Measurements from ENCODE around the gene CNKSR3. TPM values are rescaled to one million over a fixed set of nuclear protein-coding genes. Genes with fewer than 3 reads are reported as not detected.

The CNKSR3 gene
- polyA plus RNA-seq, 2 donors = 12.0 to 12.9 TPM

DNA sequence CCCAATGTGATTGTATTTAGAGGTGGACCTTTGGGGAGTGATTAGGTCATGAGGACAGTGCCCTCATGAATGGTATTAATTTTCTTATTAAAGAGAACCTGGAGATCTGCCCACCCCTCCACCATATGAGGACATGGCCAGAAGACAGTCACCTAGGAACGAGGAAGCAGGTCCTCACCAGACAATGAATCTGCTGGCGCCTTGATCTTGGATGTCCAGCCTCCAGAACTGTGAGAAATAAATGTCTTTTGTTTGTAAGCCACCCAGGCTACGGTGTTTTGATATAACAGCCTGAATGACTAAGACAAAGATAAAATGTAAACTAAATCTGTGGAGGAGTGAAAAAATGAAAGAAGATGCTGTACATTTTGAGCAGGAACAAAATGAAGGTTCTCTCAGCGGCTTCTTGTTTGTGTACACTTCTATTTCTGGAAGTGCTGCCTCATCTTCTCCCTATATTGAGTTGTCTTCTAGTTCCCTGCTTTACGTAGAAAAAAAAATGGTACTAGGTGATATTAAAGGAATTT lies 152.4 kb downstream of the CNKSR3 start:
- Histone ChIP-seq H3K27me3 (ENCODE audit: control insufficient read depth in 1 of 2, insufficient read depth in 2 of 2, low read length in 2 of 2) (no peaks in the 10 kb centered on the region), H3K9me3 (ENCODE audit: control insufficient read depth in 2 of 2, insufficient read depth in 1 of 2, low read depth in 1 of 2, low read length in 1 of 2) (peaks cover 0 to 2% of the 10 kb centered on the region in 2 donors), H3K4me3 (ENCODE audit: low read depth in 1 of 2, low read length in 2 of 2) (no peak overlapping the region), H3K27ac (ENCODE audit: low read depth in 2 of 2, low read length in 1 of 2) (no peak overlapping the region), H3K36me3 (ENCODE audit: control insufficient read depth in 2 of 2, insufficient read depth in 2 of 2, low read length in 1 of 2) (no peaks in the 10 kb centered on the region), H3K4me1 (ENCODE audit: control insufficient read depth in 2 of 2, insufficient read depth in 2 of 2, low read length in 1 of 2) (no peaks in the 10 kb centered on the region)
- WGBS, 2 donors = 85 to 86% methylated on average over 5 of the region's 5 CpGs

DNA sequence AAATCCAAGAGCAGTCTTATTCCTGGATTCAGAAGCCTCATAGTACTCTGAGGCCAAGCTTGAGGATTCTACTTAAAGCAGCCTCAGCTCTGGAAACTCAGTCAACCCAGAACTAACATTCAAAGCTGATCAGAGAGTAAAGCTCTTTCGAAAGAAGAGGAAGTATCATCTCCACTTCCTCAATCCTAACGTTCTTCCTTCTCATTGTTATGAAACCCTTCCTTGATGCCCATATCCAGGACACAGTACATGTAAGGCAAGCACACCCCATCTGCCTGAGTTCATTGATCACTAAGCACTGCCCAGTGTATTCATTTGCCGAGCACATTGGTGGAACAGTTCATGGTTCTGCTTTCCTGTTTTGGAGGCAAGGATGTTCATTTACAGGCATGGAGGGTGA lies 153.8 kb downstream of the CNKSR3 start, which contains the start of gene IPCEF1:
Gene IPCEF1 (minus strand): TSS at position 114 of the 400 bp plus-strand sequence. CDS start 90,856 bp downstream, outside the sequence.
- no peaks in the 10 kb centered on the region for H3K4me1 ChIP-seq (ENCODE audit: control insufficient read depth in 2 of 2, insufficient read depth in 2 of 2, low read length in 1 of 2)
- peaks cover 0 to 2% of the 10 kb centered on the region in 2 donors for H3K9me3 ChIP-seq (ENCODE audit: control insufficient read depth in 2 of 2, insufficient read depth in 1 of 2, low read depth in 1 of 2, low read length in 1 of 2)
- H3K4me3 ChIP-seq (ENCODE audit: low read depth in 1 of 2, low read length in 2 of 2) = no peak within 1 kb of the TSS
- no peaks in the 10 kb centered on the region for H3K27me3 ChIP-seq (ENCODE audit: control insufficient read depth in 1 of 2, insufficient read depth in 2 of 2, low read length in 2 of 2)
- 66 to 70% methylated on average over 3 of the region's 3 CpGs for WGBS, 2 donors
- H3K27ac ChIP-seq (ENCODE audit: low read depth in 2 of 2, low read length in 1 of 2) = no peak within 1 kb of the TSS
- H3K36me3 ChIP-seq (ENCODE audit: control insufficient read depth in 2 of 2, insufficient read depth in 2 of 2, low read length in 1 of 2) = no peaks in the 10 kb centered on the region

DNA sequence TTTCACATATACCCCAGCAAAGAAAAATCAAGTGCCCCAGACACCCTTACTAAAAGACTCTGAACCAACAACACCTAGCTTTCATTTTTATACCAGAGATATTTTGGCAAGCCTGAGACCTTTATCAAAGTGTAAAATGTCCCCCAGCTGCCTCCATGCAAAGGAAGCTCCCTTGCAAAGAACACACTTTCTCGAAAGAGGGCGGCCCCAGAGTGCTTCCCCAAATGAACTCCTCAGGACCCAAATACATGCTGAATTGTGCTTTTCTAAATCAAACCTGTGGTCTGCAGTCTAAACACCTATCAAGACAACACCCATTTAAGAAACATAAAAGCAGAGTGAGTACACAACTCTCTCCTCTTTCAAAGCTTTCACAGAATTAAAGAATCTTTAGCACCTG lies 154.4 kb downstream of the CNKSR3 start:
- H3K4me1 ChIP-seq (ENCODE audit: control insufficient read depth in 2 of 2, insufficient read depth in 2 of 2, low read length in 1 of 2) = no peaks in the 10 kb centered on the region

DNA sequence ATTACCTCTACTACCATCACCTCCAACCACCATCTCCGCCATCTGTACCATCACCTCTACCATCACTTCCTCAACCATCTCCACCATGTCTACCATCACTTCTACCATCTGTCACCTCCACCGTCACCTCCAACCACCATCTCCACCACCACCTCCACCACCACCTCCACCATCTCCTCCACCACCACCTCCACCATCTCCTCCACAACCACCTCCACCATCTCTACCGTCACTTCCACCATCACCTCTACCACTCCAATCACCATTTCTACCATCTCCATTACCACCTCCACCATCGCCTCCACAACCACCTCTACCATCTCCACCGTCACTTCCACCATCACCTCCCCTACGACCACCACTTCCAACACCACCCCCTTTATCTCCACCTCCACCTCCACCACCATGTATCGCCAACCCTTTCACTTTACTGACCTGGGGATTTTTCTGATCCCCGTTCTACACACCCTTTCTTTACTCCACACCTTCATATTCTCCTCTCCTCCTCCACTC lies 156.2 kb downstream of the CNKSR3 start:
- WGBS, 2 donors = 88 to 92% methylated on average over 8 of the region's 8 CpGs
- Histone ChIP-seq H3K9me3 (ENCODE audit: control insufficient read depth in 2 of 2, insufficient read depth in 1 of 2, low read depth in 1 of 2, low read length in 1 of 2) (no peaks in the 10 kb centered on the region), H3K4me1 (ENCODE audit: control insufficient read depth in 2 of 2, insufficient read depth in 2 of 2, low read length in 1 of 2) (no peaks in the 10 kb centered on the region), H3K36me3 (ENCODE audit: control insufficient read depth in 2 of 2, insufficient read depth in 2 of 2, low read length in 1 of 2) (no peaks in the 10 kb centered on the region), H3K4me3 (ENCODE audit: low read depth in 1 of 2, low read length in 2 of 2) (no peak overlapping the region), H3K27me3 (ENCODE audit: control insufficient read depth in 1 of 2, insufficient read depth in 2 of 2, low read length in 2 of 2) (no peaks in the 10 kb centered on the region), H3K27ac (ENCODE audit: low read depth in 2 of 2, low read length in 1 of 2) (no peak overlapping the region)

More for the DNA sequence above, 154.4 kb downstream of the CNKSR3 start:
- H3K4me3 ChIP-seq (ENCODE audit: low read depth in 1 of 2, low read length in 2 of 2) = no peak overlapping the region
- peaks cover 0 to 2% of the 10 kb centered on the region in 2 donors for H3K9me3 ChIP-seq (ENCODE audit: control insufficient read depth in 2 of 2, insufficient read depth in 1 of 2, low read depth in 1 of 2, low read length in 1 of 2)
- H3K27me3 ChIP-seq (ENCODE audit: control insufficient read depth in 1 of 2, insufficient read depth in 2 of 2, low read length in 2 of 2) = no peaks in the 10 kb centered on the region
- H3K27ac ChIP-seq (ENCODE audit: low read depth in 2 of 2, low read length in 1 of 2) = no peak overlapping the region
- H3K36me3 ChIP-seq (ENCODE audit: control insufficient read depth in 2 of 2, insufficient read depth in 2 of 2, low read length in 1 of 2) = no peaks in the 10 kb centered on the region
- 85 to 87% methylated on average over 2 of the region's 2 CpGs for WGBS, 2 donors

DNA sequence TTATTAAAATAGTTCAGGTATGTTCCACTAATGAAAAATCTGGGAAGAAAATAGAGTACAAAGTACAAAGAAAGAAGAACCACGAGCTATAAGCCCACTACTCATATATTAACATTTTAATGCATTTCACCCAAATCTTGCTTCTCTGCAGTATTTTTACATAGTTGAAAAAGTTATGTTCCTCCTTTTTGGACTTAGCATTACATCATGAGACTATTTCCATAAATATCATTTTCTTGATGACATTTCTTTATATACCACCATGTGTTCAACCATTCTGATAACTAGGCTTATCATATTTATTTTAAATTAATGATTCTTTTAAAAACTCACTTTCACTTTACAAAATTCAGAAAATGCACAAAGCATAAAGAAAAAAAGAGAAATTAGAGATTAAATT lies 156.9 kb downstream of the CNKSR3 start:
- H3K27me3 ChIP-seq (ENCODE audit: control insufficient read depth in 1 of 2, insufficient read depth in 2 of 2, low read length in 2 of 2) = no peaks in the 10 kb centered on the region
- H3K9me3 ChIP-seq (ENCODE audit: control insufficient read depth in 2 of 2, insufficient read depth in 1 of 2, low read depth in 1 of 2, low read length in 1 of 2) = no peaks in the 10 kb centered on the region
- no peaks in the 10 kb centered on the region for H3K4me1 ChIP-seq (ENCODE audit: control insufficient read depth in 2 of 2, insufficient read depth in 2 of 2, low read length in 1 of 2)
- no peak overlapping the region for H3K4me3 ChIP-seq (ENCODE audit: low read depth in 1 of 2, low read length in 2 of 2)
- 76 to 80% methylated on average over 1 of the region's 1 CpG for WGBS, 2 donors
- H3K27ac ChIP-seq (ENCODE audit: low read depth in 2 of 2, low read length in 1 of 2) = no peak overlapping the region
- H3K36me3 ChIP-seq (ENCODE audit: control insufficient read depth in 2 of 2, insufficient read depth in 2 of 2, low read length in 1 of 2) = no peaks in the 10 kb centered on the region

GRCh38 chr6:154352898-154353585 lies 157.4 kb downstream of the CNKSR3 start:
- H3K4me1 ChIP-seq (ENCODE audit: control insufficient read depth in 2 of 2, insufficient read depth in 2 of 2, low read length in 1 of 2) = no peaks in the 10 kb centered on the region
- 84 to 89% methylated on average over 15 of the region's 15 CpGs for WGBS, 2 donors
- no peaks in the 10 kb centered on the region for H3K27me3 ChIP-seq (ENCODE audit: control insufficient read depth in 1 of 2, insufficient read depth in 2 of 2, low read length in 2 of 2)
- H3K27ac ChIP-seq (ENCODE audit: low read depth in 2 of 2, low read length in 1 of 2) = no peak overlapping the region
- H3K36me3 ChIP-seq (ENCODE audit: control insufficient read depth in 2 of 2, insufficient read depth in 2 of 2, low read length in 1 of 2) = no peaks in the 10 kb centered on the region
- H3K9me3 ChIP-seq (ENCODE audit: control insufficient read depth in 2 of 2, insufficient read depth in 1 of 2, low read depth in 1 of 2, low read length in 1 of 2) = no peaks in the 10 kb centered on the region
- H3K4me3 ChIP-seq (ENCODE audit: low read depth in 1 of 2, low read length in 2 of 2) = no peak overlapping the region

GRCh38 chr6:154350293-154350692 lies 160.2 kb downstream of the CNKSR3 start:
- no peaks in the 10 kb centered on the region for H3K27me3 ChIP-seq (ENCODE audit: control insufficient read depth in 1 of 2, insufficient read depth in 2 of 2, low read length in 2 of 2)
- H3K4me3 ChIP-seq (ENCODE audit: low read depth in 1 of 2, low read length in 2 of 2) = no peak overlapping the region
- H3K27ac ChIP-seq (ENCODE audit: low read depth in 2 of 2, low read length in 1 of 2) = no peak overlapping the region
- no peaks in the 10 kb centered on the region for H3K4me1 ChIP-seq (ENCODE audit: control insufficient read depth in 2 of 2, insufficient read depth in 2 of 2, low read length in 1 of 2)
- no peaks in the 10 kb centered on the region for H3K9me3 ChIP-seq (ENCODE audit: control insufficient read depth in 2 of 2, insufficient read depth in 1 of 2, low read depth in 1 of 2, low read length in 1 of 2)
- 87 to 89% methylated on average over 3 of the region's 3 CpGs for WGBS, 2 donors
- H3K36me3 ChIP-seq (ENCODE audit: control insufficient read depth in 2 of 2, insufficient read depth in 2 of 2, low read length in 1 of 2) = no peaks in the 10 kb centered on the region

- 88 to 94% methylated on average over 6 of the region's 6 CpGs for WGBS, 2 donors
- no peaks in the 10 kb centered on the region for H3K4me1 ChIP-seq (ENCODE audit: control insufficient read depth in 2 of 2, insufficient read depth in 2 of 2, low read length in 1 of 2)
- no peak overlapping the region for H3K27ac ChIP-seq (ENCODE audit: low read depth in 2 of 2, low read length in 1 of 2)
- no peaks in the 10 kb centered on the region for H3K9me3 ChIP-seq (ENCODE audit: control insufficient read depth in 2 of 2, insufficient read depth in 1 of 2, low read depth in 1 of 2, low read length in 1 of 2)
- no peaks in the 10 kb centered on the region for H3K36me3 ChIP-seq (ENCODE audit: control insufficient read depth in 2 of 2, insufficient read depth in 2 of 2, low read length in 1 of 2)
- H3K4me3 ChIP-seq (ENCODE audit: low read depth in 1 of 2, low read length in 2 of 2) = no peak overlapping the region
- no peaks in the 10 kb centered on the region for H3K27me3 ChIP-seq (ENCODE audit: control insufficient read depth in 1 of 2, insufficient read depth in 2 of 2, low read length in 2 of 2)
Observed at GRCh38 chr6:154347981-154348380, 162.5 kb downstream of the CNKSR3 start.

DNA sequence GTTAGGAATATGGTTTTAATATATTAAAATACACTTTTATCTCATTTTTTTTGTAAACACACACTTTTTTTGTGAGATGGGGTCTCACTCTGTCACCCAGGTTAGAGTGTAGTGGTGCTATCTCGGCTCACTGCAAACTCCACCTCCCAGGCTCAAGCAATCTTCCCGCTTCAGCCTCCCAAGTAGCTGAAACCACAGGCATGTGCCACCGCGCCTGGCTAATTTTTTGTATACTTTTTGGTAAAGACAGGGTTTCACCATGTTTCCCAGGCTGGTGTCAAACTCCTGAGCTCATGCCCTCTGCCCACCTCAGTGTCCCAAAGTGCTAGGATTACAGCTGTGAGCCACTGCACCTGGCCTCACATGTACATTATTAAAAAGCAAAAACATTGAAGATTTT lies 164.7 kb downstream of the CNKSR3 start:
- Histone ChIP-seq H3K4me1 (ENCODE audit: control insufficient read depth in 2 of 2, insufficient read depth in 2 of 2, low read length in 1 of 2) (peaks cover 0 to 2% of the 10 kb centered on the region in 2 donors), H3K27ac (ENCODE audit: low read depth in 2 of 2, low read length in 1 of 2) (no peak overlapping the region), H3K27me3 (ENCODE audit: control insufficient read depth in 1 of 2, insufficient read depth in 2 of 2, low read length in 2 of 2) (no peaks in the 10 kb centered on the region), H3K4me3 (ENCODE audit: low read depth in 1 of 2, low read length in 2 of 2) (no peak overlapping the region), H3K36me3 (ENCODE audit: control insufficient read depth in 2 of 2, insufficient read depth in 2 of 2, low read length in 1 of 2) (no peaks in the 10 kb centered on the region), H3K9me3 (ENCODE audit: control insufficient read depth in 2 of 2, insufficient read depth in 1 of 2, low read depth in 1 of 2, low read length in 1 of 2) (no peaks in the 10 kb centered on the region)
- WGBS, 2 donors = 92 to 94% methylated on average over 4 of the region's 4 CpGs
